ENCODE data around the gene APOC1. TPM values are rescaled to one million over a fixed set of nuclear protein-coding genes. Genes with fewer than 3 reads are reported as not detected.
"Not testable (repeated sequence)": the region's sequence is repeated elsewhere in the genome, so short reads cannot be mapped to it uniquely, and the experiment has no call there.

Gene APOC1
- total and polyA plus RNA-seq, 2 donors (not counting 1 experiment from before 2014, with no cell fraction given), result 2.3 to 2.6 TPM

DNA sequence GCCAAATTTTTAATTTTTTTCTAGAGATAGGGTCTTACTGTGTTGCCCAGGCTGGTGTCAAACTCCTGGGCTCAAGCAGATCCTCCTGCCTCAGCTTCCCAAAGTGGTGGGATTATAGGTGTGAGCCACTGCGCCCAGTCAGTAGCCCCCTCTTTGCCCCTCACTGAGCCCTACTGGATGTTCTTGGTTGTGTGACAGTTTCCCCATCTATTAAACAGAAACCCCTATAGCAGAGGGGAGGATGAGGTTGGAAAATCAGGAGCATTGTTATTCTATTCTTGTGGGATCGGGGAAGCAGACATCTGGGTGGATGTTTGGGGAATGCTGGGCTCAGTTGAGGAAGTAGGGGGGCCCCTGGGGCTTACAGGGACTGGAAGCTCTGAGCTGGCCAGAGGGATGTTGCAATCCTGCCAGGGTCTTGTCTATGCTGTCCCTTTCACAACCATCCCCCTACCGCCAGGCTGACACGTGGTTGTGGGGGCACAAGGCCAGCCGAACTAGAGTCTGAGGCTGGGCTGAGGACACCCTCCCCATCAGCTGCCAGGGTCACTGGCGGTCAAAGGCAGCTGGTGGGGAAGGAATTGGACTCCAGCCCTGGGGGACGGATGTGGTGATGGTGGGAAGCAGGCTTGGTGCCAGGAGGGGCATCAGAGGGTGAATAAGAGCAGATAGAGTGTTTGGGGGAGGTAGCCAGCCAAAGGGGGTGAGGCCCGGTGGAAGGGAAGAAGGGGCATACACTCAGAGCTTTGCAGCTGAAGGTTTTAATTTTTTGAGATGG is 10.9 kb downstream of the APOC1 start:
- H3K79me2 ChIP-seq (ENCODE audit: control insufficient read depth, insufficient read depth, low read length), result no peaks in the 10 kb centered on the region

GRCh38 chr19:44926245-44927077 is 12.1 kb downstream of the APOC1 start:
- DNase-seq (ENCODE audit: low read depth in 2 of 2); H2AFZ ChIP-seq (ENCODE audit: low read length); H3K27ac ChIP-seq (ENCODE audit: insufficient read depth, low read length); H4K20me1 ChIP-seq (ENCODE audit: control insufficient read depth, extremely low read depth, insufficient read depth, low read length); H3K27me3 ChIP-seq (ENCODE audit: control insufficient read depth, insufficient read depth, low read length); H3K79me2 ChIP-seq (ENCODE audit: control insufficient read depth, insufficient read depth, low read length); H3K36me3 ChIP-seq (ENCODE audit: control insufficient read depth, insufficient read depth, low read length); H3K9me3 ChIP-seq (ENCODE audit: control insufficient read depth, insufficient read depth, low read depth, low read length); H3K9ac ChIP-seq (ENCODE audit: insufficient read depth, low read length): not testable (repeated sequence)
- Histone ChIP-seq H3K4me1 (ENCODE audit: control insufficient read depth, extremely low read depth, insufficient read depth, low read length) (peaks cover 12% of the 10 kb centered on the region), H3K4me3 (replicated peaks in 1 of 4; ENCODE audit: control extremely low read depth in 1 of 4, insufficient read depth in 1 of 4, low read depth in 3 of 4, low read length in 4 of 4) (peak overlapping the region in 1 of 4 experiments; percentile 30), H3K4me2 (ENCODE audit: extremely low read depth, insufficient read depth, low read length) (peak overlapping the region; percentile 35)

More for the DNA sequence above, 10.9 kb downstream of the APOC1 start:
- Histone ChIP-seq H4K20me1 (ENCODE audit: control insufficient read depth, extremely low read depth, insufficient read depth, low read length) (no peaks in the 10 kb centered on the region), H3K4me3 (replicated peaks in 1 of 4; ENCODE audit: control extremely low read depth in 1 of 4, insufficient read depth in 1 of 4, low read depth in 3 of 4, low read length in 4 of 4) (no peak overlapping the region), H3K9ac (ENCODE audit: insufficient read depth, low read length) (no peak overlapping the region), H2AFZ (ENCODE audit: low read length) (no peak overlapping the region), H3K27ac (ENCODE audit: insufficient read depth, low read length) (no peak overlapping the region), H3K4me2 (ENCODE audit: extremely low read depth, insufficient read depth, low read length) (peak overlapping the region; percentile 25), H3K9me3 (ENCODE audit: control insufficient read depth, insufficient read depth, low read depth, low read length) (no peaks in the 10 kb centered on the region), H3K27me3 (ENCODE audit: control insufficient read depth, insufficient read depth, low read length) (no peaks in the 10 kb centered on the region), H3K36me3 (ENCODE audit: control insufficient read depth, insufficient read depth, low read length) (no peaks in the 10 kb centered on the region), H3K4me1 (ENCODE audit: control insufficient read depth, extremely low read depth, insufficient read depth, low read length) (peaks cover 12% of the 10 kb centered on the region)
- TF ChIP-seq, protein P1, sequence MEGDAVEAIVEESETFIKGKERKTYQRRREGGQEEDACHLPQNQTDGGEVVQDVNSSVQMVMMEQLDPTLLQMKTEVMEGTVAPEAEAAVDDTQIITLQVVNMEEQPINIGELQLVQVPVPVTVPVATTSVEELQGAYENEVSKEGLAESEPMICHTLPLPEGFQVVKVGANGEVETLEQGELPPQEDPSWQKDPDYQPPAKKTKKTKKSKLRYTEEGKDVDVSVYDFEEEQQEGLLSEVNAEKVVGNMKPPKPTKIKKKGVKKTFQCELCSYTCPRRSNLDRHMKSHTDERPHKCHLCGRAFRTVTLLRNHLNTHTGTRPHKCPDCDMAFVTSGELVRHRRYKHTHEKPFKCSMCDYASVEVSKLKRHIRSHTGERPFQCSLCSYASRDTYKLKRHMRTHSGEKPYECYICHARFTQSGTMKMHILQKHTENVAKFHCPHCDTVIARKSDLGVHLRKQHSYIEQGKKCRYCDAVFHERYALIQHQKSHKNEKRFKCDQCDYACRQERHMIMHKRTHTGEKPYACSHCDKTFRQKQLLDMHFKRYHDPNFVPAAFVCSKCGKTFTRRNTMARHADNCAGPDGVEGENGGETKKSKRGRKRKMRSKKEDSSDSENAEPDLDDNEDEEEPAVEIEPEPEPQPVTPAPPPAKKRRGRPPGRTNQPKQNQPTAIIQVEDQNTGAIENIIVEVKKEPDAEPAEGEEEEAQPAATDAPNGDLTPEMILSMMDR (conservative IDR thresholded peaks at IDR 0.05 in 1 of 2, IDR thresholded peaks at IDR 0.05 in 1 of 2; ENCODE audit: low read depth in 1 of 2, low read length in 2 of 2), result no peak
- no peak for TF ChIP-seq EZH2 (IDR thresholded peaks at IDR 0.05; ENCODE audit: low read length, missing control alignments)
- peak; percentile 19 to 91 for DNase-seq (ENCODE audit: low read depth in 2 of 2)

DNA sequence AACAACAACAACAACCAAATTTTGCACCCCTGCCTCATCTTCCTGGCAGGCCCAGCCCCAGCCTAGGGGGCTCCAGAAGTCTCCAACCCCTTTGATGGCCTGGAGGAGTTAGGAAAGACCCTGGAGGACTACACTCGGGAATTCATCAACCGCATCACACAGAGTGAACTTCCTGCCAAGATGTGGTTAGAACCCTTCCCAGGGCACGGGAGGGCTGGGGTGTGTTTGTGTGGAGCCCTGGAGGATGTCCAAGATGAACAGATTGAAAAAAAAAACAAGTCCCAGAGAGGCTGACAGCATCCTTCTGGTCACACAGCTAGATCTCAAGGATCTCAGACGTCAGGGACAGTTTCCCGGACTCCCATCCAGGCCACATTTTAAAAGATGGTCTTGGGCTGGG is 13.3 kb downstream of the APOC1 start:
- no peak overlapping the region for H2AFZ ChIP-seq (ENCODE audit: low read length)

More for the DNA sequence above, 13.3 kb downstream of the APOC1 start:
- Histone ChIP-seq H3K4me3 (replicated peaks in 1 of 4; ENCODE audit: control extremely low read depth in 1 of 4, insufficient read depth in 1 of 4, low read depth in 3 of 4, low read length in 4 of 4) (no peak overlapping the region), H4K20me1 (ENCODE audit: control insufficient read depth, extremely low read depth, insufficient read depth, low read length) (no peaks in the 10 kb centered on the region), H3K79me2 (ENCODE audit: control insufficient read depth, insufficient read depth, low read length) (no peaks in the 10 kb centered on the region), H3K9ac (ENCODE audit: insufficient read depth, low read length) (no peak overlapping the region), H3K4me1 (ENCODE audit: control insufficient read depth, extremely low read depth, insufficient read depth, low read length) (peaks cover 12% of the 10 kb centered on the region), H3K9me3 (ENCODE audit: control insufficient read depth, insufficient read depth, low read depth, low read length) (no peaks in the 10 kb centered on the region), H3K36me3 (ENCODE audit: control insufficient read depth, insufficient read depth, low read length) (no peaks in the 10 kb centered on the region), H3K4me2 (ENCODE audit: extremely low read depth, insufficient read depth, low read length) (peak overlapping the region; percentile 4), H3K27ac (ENCODE audit: insufficient read depth, low read length) (no peak overlapping the region), H3K27me3 (ENCODE audit: control insufficient read depth, insufficient read depth, low read length) (no peaks in the 10 kb centered on the region)
- no peak for TF ChIP-seq EZH2 (IDR thresholded peaks at IDR 0.05; ENCODE audit: low read length, missing control alignments)
- TF ChIP-seq, protein P1 (conservative IDR thresholded peaks at IDR 0.05 in 1 of 2, IDR thresholded peaks at IDR 0.05 in 1 of 2; ENCODE audit: low read depth in 1 of 2, low read length in 2 of 2), result no peak
- peak; percentile 49 to 94 for DNase-seq (ENCODE audit: low read depth in 2 of 2)
